ENCODE measurements around the gene PTPN20.

The PTPN20 gene

DNA sequence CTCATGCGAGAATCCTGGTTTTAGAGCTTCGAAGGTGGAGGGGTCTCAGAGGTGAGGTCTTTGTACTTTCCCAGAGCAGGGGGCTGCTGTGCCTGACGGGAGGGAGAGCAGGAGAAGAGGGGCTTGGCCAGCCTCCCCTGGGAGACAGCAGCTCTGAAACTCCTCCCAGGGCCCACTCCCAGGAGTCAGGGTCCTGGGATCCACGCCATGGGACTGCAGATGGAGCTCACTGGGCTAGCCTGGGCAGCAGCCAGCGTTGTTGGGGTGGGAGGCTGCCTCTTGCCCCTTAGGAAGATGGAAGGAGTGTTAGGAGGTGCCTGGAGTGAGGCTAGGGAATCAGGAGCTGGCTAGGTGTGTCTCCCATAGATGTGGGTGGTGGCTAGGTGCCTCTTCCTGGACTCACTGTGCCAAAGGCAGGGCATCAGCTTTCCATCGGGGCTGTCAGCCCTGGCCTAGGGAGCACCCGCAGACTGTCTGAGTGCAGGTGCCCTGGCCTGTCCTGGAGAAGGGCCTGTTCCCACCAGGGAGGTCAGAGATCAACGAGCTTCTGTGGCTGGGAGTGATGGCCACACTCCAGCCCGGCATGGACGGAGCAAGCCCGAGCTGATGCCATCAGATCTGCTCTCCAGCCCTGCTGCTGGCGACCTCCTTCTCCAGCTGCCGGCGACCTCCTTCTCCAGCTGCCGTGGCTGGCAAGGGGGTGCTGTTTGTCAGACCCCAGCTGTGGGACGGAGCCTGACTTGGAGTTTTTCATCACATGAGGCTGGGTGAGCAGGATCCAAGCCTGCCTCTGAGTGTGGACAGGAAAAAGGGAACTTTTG lies 111.3 kb downstream of the PTPN20 start:
- DNase-seq = no peak

DNA sequence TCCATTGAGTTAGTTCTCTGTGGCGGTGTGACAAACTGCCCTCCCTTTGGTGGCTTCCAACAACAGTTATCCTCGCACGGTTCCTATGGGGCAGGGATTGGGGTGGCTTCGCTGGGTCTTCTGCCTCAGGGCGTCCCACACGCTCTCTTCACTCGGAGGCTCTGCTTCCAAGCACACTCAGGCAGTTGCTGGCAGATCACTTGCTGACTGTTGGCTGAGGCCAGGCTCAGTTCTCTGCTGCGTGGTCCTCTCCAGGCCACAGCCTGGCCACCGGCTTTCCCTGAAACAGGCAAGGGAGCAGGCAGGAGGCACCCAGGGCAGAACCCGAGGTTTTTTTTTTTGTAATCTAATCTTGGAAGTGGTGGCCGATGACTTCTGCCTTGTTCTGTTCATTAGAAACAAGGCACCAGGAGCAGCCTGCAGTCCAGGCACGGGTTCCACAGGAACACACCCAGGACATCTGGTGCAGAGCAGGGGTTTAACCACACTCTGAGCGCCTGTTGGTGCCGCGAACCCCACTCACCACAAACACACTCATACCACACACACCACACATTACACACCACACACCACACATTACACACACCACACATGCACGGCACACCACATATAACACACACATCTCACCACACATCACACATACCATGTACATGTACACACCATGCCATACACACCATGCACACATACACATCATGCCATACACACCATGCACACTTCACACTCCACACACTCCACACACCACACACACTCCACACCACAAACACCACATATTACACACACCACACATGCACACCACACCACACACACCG lies 112.2 kb downstream of the PTPN20 start:
- no peak for DNase-seq

DNA sequence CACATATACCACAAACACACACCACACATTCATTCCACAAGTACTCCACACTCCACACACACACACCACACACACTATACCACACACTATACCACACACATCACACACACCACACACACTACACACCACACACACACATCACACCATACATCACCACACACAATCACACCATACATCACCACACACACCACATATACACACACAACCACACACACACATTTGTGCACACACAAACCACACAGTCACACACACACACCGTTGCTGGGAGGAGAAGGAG lies 112.8 kb downstream of the PTPN20 start:
- DNase-seq = no peak

DNA sequence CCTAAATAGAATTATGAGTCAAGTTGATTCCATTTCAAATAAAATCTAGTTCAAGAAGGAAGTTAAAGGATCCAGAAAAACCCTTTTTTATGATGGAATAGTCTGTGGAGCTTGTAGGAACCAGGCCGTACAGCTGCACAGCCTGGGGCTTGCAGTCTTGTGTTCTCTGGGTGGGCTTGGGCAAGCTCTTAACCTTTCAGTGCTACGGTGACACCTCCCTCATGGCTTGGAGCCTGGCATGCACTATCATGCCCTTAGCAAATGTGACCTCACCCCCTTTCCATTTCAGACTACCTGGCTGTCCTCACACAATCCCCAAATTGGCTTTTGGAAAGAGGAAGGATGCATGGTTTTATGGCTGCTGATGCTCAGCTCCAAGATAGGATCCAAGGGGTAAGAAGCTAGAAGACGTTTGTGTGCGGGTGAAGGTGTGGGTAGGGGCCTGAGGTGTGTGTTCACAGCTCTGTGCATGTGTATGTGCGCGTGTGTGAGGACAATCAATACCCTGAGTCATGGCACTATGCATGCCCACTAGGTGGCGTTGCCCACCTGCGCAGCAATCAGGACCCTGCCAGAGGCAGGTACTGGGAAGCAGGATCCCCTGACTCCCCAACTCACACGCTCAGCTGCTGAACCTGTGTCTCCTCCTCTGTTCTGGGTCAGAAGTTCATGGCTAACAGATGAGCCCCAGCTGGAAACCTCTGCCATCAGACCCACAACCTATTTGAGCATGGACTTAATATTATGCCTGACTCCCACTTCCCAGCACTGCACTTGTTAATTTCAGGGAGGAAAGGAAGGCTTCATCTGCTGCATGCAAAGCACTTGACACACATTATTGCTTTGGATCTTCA lies 113.4 kb downstream of the PTPN20 start:
- DNase-seq = peak; percentile 87

DNA sequence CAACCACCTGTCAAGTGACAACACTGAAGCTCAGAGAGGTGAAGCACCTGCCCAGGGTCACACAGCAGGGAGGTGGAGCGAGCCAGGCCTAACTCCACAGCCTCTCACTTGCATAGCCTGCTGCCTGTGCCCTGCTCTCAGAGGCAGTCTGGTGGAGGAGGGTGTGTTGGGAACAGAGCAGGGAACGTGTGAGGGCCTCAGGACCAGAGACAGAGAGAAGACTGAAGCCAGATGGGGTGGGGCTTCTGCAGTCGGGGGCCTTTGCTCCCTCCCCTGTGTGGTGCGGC lies 114.0 kb downstream of the PTPN20 start:
- no peak for DNase-seq

DNA sequence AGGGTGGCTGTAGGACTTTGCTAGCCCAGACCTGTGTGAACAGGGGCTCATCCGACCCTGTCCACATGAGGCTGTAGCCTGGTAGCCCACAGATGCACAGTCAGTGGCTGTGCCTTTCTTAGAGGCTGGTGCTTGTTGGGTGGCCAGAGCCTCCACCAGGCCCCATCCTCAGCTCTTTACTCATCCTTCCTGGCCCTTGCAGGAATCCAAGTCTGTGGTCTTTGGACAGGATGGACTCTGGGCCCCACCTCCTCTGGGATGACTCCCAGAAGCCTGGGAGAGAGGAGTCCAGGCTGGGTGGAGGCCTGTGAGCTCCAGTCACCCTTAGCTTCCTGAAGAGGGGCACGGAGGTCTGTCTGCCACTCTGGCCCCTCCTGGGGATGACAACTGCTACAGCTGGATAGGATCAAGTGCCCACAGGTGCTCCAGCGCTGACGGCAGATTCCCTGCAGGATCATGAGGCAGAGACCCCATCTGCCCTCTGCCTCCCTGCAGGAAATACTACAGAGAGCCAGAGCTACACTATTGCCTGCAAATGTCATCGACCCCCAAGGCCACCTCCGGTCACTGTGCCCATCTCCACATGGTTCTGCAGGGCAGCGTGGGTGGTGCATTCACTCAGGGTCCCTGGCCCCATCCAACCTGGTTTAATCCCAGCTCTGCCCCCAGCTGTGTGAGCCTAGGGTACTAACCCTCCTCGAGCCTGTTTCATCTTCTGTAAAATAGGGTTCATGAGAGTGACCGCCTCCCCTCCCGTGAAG lies 114.5 kb downstream of the PTPN20 start:
- no peak for DNase-seq

DNA sequence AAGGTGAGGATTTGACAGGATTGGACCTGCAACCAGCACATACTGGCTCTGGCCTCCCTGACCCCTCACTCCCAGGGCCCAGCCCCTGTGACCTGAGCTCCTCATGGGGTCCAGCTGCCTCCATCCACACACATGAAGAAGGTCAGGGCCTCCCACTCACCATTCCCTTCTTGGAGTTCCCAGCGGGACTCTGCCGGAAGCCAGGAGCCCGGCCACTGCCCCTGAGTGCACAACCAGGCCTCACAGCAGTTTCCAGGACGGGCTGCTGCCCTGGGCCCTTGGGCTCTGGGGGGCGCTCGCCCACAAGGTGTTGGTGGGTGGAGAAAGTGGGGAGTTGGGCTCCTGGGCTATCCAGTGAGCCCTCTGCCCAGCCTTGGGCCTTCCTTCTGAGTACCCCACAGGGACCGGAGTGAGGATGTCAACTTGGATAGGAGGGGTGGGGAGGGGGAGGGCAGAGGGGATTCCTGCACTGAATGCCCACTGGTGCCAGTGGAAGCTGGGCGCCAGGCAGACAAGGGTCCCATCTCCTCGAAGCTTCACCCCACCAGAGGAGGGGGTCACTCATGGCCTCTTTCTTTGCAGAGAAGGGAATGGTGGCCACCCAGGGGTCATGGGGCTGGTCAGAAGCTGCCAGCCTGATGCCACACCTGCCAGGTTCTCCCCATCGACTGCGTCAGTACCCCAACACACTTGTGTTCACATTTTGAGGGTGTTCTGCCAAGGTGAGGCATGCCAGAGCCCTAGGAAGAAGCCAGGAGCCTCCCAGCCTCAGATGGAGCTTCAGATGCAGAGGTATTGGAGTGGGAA lies 115.3 kb downstream of the PTPN20 start:
- no peak for DNase-seq

DNA sequence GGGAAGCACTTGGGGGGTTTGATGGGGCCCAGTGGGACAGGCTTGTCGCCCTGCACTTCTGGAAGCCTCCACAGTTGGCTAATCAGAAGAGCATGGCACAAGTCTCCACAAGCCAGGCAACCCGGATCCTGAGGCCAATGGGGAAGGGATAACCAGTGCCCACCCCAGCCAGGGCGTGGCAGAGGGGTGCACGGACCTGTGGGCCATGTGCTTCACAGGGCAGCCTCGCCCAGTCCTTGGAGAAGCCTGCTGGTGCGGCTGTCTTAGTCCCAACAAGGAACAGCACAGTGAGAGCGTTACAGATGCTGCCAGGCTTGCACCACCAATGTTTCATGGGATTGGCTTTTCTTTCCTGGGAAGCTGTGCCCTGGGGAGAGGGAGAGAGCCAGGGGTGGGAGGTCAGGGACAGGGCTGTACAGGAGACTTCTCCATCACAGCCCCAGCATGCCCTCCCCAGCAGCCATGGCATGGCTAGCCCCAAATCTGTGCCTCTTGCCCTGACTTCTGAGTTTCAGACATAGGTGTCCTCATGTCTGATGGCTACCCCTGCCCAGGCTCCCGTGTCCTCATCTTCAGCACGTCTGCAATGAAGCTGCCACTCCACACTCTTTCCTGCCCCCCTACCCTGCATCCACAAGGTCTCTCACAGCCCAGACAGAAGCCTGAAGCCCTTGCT lies 116.0 kb downstream of the PTPN20 start:
- DNase-seq = no peak

DNA sequence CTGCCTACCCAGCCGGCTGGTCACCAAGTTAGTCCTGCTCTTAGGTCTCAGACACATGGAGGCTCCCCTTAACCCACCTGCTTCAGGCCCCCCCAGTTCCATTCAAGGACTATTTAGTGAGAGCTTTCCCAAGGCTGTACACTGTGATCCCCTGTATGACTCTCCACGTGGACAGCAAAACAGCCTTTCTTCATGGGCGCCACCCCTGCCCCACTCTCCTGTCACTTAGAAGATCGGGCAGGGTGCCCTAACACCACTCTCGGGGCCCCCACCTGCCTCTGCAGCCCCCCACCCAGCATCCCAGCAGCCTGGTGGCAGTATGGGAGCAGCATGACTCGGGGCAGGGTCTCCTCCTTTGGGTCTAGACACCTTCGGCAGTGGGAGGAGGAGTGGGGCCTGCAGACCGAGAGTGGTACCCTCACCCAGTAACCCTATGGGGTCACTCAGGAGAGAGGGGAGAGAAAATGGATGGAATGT lies 116.6 kb downstream of the PTPN20 start:
- no peak for DNase-seq

DNA sequence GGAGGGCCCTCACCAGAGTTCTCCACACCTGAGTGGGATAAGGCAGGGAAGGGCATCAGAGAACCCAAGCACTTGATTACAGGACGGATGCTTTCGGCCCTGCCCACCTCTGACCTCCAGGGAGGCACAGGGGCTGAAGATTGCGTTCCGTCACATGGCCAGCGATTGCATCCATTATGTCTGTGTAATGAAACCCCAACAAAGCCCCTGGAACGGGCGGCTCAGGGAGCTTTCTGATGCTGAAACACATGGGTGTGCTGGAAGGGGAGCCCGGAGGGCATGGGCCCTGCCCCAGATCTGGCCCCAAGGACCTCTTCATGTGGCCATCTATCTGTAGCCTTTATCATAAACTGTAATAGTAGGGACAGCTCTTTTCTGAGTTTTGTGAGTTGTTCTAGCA lies 117.2 kb downstream of the PTPN20 start:
- no peak for DNase-seq

DNA sequence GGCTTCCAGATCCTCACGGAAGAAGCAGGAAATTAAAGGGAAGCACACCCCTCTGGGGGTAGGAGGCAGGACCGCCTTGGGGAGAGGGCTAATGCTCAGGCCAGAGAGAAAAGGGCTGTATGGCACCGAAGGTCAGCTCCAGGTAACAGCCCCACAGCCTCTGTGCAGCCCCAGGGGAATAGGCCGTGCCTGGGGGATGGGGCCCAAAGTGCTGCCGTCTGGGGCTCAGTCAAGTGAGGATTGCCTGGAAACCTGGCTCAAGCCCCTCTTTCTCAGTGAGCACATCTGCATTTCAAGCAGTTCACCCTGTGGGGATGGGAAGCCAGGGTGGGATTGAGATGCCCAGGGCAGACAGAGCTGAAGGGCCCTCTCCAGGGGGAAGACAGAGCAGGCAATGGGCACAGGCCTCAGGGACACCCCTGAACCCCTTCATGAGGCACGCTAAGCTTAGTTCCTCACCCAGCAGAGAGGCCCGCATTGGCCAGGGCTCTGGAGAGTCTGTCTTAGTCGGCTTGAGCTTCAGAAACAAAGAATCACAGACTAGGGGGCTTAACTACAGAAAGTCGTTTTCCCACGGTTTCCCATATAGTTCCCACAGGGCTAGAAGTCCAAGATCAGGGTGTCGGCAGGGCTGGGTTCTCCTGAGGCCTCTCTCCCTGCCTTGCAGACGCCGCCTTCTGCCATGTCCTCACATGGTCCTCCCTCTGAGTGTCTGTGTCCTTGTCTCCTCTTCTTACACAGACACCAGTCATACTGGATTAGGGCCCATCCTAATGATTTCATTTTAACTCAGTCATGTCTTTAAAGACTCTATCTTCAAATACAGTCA lies 118.2 kb downstream of the PTPN20 start:
- no peak for DNase-seq

DNA sequence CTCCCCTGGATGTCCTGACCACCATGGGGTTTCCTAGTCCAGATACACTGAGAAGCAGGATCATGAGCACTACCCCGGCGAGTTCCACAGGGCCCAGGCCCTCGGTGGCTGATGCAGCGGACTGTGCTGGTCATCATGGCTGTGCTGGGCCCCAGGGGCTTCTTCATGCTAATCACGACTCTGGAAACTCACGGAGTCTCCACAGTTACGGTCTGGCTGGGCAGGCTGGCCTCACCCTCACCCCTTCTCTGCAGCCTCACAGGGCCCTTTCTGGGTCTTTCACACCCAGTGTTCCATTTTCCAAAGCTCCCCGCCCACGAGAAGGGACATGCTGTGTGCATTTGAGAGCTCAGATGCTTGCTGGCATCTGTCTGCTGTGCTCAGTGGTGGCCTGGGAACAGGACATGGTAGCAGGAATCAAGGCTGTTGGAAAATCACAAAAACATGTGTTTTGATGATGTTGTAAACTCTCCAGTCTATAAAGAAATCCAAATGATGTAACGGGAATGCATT lies 119.0 kb downstream of the PTPN20 start:
- no peak for DNase-seq

DNA sequence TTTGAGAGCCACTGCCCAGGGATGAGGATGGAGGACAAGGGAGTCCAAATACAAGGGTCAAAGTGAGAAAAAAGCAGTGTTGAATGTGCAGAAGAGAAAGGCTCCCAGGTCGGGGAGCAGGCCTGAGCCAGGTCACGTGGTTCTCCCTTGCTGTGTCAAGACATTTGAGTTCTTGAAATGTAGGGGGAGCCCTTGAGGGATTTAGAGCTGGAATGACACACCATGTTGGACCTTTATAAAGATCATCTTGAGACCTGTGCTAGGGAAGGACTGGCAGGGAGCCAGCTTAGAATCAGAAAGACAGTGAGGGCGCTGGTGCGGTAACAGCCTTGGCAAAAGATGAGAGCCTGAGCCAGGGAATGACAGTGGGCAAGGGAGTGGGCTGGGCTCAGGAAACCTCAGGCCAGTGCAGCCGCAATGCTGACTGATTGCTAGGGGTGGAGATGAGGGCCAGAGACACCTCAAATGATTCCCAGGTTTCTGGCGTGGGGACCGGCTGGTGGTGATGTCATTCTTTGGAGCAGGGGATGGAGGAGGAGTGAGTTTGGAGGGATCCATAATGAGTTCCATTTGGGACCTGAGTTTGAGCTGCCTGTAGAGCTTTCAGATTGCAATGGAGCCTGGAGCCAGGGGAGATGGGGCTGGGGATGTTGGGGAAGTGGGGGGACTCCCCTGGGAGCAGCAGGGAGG lies 120.1 kb downstream of the PTPN20 start:
- peak; percentile 57 for DNase-seq

DNA sequence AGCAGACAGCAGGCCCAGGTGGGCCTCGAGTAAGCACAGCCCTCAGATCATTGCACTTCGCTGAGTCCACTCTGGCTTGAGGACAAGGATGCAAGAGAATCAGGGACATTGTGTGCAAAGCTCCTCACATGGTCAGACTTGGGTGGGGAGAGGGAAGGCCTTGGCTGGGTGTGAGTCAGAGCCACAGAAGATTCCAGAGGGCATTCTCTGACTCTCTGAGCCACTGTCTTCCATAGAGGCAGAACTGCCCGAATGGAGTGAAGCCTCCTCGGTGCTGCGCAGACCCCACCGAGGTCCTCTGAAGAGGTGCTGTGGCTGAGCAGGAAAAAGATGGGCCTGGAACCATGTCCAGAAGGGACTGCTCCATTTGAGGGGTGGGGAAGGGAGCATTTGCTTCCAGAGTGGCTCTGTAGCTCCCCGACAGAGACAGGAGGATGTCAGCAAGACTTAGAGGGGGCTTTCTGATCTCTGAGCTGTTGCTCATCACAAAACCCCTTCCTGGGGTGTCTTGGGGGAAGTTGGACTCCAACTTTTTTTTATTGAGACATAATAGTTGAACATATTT lies 120.8 kb downstream of the PTPN20 start:
- no peak for DNase-seq

DNA sequence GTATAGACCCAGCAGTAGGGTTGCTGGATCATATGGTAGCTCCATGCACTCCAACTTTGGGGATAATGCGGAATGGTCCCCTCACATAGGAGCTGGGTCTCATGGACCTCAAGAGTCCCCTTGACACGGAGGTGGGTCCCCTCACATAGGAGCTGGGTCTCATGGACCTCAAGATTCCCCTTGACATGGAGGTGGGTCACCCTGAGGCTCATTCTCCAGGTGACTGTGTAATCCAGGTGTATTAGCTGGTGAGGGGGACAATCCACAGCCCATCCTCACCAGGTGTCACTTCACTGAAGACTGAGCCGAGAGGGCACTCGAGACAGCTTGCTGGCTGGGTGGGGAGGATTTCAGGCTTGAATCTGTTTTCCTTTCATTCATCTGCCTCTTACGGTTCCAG lies 121.9 kb downstream of the PTPN20 start:
- DNase-seq = no peak

DNA sequence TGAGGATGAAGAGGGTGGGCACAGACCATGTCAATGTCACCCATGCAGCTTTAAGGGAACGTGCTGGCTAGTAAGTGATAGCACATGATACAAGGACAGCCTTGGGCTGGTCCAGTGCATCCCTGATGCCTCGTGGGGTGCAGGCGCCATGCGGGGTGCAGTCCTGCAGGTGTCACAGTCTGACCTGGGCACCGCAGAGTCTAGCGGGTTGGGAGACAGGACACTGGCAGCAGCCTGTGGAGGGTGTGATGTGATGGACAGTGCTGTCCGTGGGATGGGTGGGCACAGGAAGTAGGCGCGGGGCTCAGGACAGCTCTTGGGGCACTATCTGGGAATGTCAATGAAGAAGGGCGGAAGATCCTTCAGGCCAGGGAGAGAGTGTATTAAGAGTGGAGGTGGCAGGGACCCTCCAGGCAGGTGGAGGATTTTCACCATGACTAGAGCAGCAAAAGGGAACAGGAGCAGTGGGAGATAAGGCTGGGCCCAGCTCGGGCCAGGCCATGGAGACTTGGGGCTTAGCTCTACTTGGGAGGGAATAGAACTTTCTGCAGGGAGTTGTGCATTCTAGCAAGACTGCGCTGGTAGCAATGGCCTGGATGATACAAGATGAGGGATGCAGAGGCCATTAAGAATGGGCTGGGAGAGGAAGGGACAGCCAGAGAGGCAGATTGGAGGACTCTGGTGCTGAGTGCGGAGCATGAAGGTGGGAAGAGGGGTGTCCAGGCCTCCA lies 122.5 kb downstream of the PTPN20 start:
- DNase-seq = no peak

DNA sequence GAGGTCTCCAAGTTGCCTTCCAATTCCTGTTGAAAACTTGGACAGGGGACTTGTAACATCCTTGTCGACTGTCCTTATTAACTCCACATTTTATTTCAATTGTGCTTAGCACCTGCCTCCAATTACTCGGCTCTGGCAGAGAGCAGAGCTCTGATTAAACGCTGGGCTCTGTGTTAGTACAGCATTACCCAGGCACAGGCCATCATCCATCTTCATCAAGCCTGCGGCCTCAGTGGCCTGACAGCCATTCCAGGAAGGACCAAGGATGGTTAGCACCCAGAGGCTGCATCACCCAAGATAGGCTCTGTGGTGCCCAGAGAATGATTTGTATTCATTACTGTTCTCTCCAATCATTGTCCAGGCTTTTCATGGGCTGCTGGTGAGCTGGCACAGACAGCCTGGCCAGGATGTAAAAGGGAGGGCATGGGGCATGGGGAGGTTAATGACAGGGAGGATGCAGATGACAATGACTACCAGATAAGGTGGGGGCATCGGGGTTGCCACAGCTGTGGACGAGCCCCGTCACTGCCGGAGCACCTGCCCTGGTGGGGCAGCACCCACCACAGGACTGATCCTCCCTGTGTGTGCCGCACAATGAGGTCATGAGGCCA lies 123.3 kb downstream of the PTPN20 start:
- no peak for DNase-seq

All from eye (tissue), 1 donor.